ENCODE measurements around the gene ZNF678. TPM values are rescaled to one million over a fixed set of nuclear protein-coding genes. Genes with fewer than 3 reads are reported as not detected.
"Not testable (repeated sequence)": the region's sequence is repeated elsewhere in the genome, so short reads cannot be mapped to it uniquely, and the experiment has no call there.

The ZNF678 gene
- total RNA-seq, 4 donors from 2014 or later, result 1.2 to 6.8 (median 2.5) TPM

DNA sequence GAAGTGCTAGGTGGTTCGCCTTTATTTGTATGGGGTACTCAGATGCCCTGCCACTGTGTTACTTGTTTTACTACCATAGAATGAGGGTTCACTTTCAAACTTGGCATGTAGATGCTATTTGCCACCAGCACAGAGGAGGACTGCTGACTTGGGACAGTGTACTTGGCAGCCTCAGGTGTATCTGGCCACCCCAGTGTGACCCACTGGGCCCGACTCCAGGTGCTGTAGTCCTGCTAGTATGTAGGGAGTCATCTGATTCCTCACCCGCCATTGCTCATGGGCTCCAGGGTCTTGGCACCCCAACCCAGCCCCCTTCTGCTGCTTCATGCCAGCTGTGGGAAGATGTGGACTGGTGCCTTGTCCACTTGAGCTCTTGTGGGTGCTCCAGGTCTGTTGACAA is 40.0 kb downstream of the ZNF678 start:
- DNase-seq (ENCODE audit: low spot score in 2 of 2), result no peak
- TF ChIP-seq, protein P1, sequence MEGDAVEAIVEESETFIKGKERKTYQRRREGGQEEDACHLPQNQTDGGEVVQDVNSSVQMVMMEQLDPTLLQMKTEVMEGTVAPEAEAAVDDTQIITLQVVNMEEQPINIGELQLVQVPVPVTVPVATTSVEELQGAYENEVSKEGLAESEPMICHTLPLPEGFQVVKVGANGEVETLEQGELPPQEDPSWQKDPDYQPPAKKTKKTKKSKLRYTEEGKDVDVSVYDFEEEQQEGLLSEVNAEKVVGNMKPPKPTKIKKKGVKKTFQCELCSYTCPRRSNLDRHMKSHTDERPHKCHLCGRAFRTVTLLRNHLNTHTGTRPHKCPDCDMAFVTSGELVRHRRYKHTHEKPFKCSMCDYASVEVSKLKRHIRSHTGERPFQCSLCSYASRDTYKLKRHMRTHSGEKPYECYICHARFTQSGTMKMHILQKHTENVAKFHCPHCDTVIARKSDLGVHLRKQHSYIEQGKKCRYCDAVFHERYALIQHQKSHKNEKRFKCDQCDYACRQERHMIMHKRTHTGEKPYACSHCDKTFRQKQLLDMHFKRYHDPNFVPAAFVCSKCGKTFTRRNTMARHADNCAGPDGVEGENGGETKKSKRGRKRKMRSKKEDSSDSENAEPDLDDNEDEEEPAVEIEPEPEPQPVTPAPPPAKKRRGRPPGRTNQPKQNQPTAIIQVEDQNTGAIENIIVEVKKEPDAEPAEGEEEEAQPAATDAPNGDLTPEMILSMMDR (IDR thresholded peaks at IDR 0.05), result no peak
- no peak for TF ChIP-seq POLR2A (IDR thresholded peaks at IDR 0.05)
- intact Hi-C loops (cut with DNase I; ENCODE audit: low total_unique reads), result no loop called here
- H3K4me3 ChIP-seq (ENCODE audit: low read depth, poor library complexity, severe bottlenecking), result no peak overlapping the region
- 98 to 100% methylated on average over 3 of the region's 3 CpGs for WGBS, 2 donors

GRCh38 chr1:227604446-227604845 is 41.1 kb downstream of the ZNF678 start:
- 95 to 100% methylated on average over 3 of the region's 3 CpGs for WGBS, 2 donors
- TF ChIP-seq, protein P1 (IDR thresholded peaks at IDR 0.05), result no peak
- TF ChIP-seq POLR2A (IDR thresholded peaks at IDR 0.05), result no peak
- no peak for DNase-seq (ENCODE audit: low spot score in 2 of 2)
- H3K4me3 ChIP-seq (ENCODE audit: low read depth, poor library complexity, severe bottlenecking), result no peak overlapping the region
- intact Hi-C loops (cut with DNase I; ENCODE audit: low total_unique reads), result no loop called here

GRCh38 chr1:227606271-227606670 is 42.9 kb downstream of the ZNF678 start:
- DNase-seq (ENCODE audit: low spot score in 2 of 2); intact Hi-C loops (cut with DNase I; ENCODE audit: low total_unique reads); H3K4me3 ChIP-seq (ENCODE audit: low read depth, poor library complexity, severe bottlenecking): not testable (repeated sequence)
- 87 to 90% methylated on average over 9 of the region's 9 CpGs for WGBS, 2 donors

DNA sequence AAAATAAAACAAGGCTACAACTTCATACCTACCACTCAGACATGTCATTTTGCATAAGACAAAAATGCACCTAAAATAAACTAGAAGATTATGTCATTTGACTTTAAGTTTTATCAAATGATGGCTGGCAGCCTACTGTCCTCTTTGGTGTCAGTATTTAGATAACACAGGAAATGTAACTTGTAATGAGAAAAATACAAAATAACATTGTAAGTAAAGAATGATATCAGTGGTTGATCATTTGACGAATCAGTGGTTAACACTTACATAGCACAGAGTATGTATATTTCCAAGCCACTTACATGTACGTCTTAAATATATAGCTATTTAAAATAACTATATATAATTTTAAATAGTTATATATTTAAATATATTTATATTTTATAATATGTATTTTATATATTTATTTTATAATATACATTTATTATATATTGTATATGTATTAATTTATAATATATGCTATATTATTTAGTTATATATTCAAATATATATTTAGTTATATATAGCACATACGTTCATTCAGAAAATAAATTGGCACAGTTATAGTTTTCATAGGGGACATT is 44.1 kb downstream of the ZNF678 start:
- TF ChIP-seq, protein P1 (IDR thresholded peaks at IDR 0.05), result no peak
- H3K4me3 ChIP-seq (ENCODE audit: low read depth, poor library complexity, severe bottlenecking), result no peak overlapping the region
- WGBS, 2 donors, result 95 to 96% methylated on average over 3 of the region's 3 CpGs
- DNase-seq (ENCODE audit: low spot score in 2 of 2), result no peak
- intact Hi-C loops (cut with DNase I; ENCODE audit: low total_unique reads), result no loop called here

DNA sequence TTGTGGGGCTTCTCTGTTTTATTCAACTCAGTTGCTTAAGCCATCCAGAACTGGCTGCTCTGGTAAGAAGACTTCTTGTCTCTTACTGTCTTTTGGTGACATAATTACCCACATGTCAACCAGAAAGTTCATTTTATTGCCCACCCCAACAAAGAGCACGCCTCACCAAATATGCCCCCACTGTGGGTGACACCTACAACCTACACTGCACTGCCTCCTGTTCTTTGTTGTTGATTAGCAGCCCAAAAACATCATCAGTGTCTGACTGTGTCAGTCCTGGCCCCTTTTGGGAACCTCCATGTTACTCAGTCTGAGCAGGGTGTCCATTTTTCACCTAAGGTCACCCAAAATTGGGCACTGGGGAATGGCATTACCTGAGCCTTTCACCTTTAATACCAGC is 49.3 kb downstream of the ZNF678 start:
- H3K4me3 ChIP-seq (ENCODE audit: low read depth, poor library complexity, severe bottlenecking), result no peak overlapping the region
- TF ChIP-seq, protein P1 (IDR thresholded peaks at IDR 0.05), result no peak
- TF ChIP-seq POLR2A (IDR thresholded peaks at IDR 0.05), result no peak
- 90 to 97% methylated on average over 1 of the region's 1 CpG for WGBS, 2 donors
- DNase-seq (ENCODE audit: low spot score in 2 of 2), result no peak
- intact Hi-C loops (cut with DNase I; ENCODE audit: low total_unique reads), result no loop called here

DNA sequence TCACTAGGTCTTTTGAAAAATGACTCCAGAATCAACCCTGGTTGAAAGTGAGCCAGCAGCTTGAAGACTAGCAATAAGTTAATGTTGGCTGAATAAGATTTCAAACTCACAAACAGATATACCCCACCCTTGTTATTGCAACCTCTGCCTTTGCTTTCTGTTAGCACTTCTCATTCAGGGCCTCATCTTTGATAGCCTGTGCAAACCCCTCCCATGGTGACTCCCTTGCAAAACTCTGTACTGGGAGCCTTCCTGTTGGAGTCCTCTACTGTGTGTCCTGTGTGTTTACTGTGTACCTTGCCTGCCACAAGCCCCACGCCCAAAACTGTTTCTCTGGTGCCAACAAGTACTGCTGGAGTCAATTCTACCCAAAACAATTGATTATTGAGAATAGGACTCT is 50.2 kb downstream of the ZNF678 start:
- no peak for DNase-seq (ENCODE audit: low spot score in 2 of 2)
- H3K4me3 ChIP-seq (ENCODE audit: low read depth, poor library complexity, severe bottlenecking), result no peak overlapping the region
- intact Hi-C loops (cut with DNase I; ENCODE audit: low total_unique reads), result no loop called here
- WGBS, 2 donors, result 96 to 100% methylated on average over 1 of the region's 1 CpG
- TF ChIP-seq, protein P1 (IDR thresholded peaks at IDR 0.05), result no peak
- TF ChIP-seq POLR2A (IDR thresholded peaks at IDR 0.05), result no peak
